Epithelial cell of proximal tubule (primary cell): ENCODE measurements around the gene RTF2. TPM values are rescaled to one million over a fixed set of nuclear protein-coding genes. Genes with fewer than 3 reads are reported as not detected.

ENCODE experiments used
- DNase-seq: peaks from one replicate; pipeline ENCODE4 v3.0.0-alpha.2; 2011; ENCODE audit warnings: low read depth
- H3K4me3 ChIP-seq: 2 replicates; pipeline ENCODE4 v1.5.1; 2011; ENCODE audit warnings: low read depth, mild to moderate bottlenecking, low read length
- total RNA-seq: library from RNA; depleted of rRNA; stranded (reverse); fragments of >200 nt; gene quantifications from 2 replicates; pipeline ENCODE4 v1.2.3, GENCODE V29; 2015
- TF ChIP-seq, protein P1 (sequence below): conservative IDR thresholded peaks from 2 replicates; pipeline ENCODE4 v1.5.1; 2012; ENCODE audit warnings: low read depth, mild to moderate bottlenecking, low read length

Gene RTF2
- total RNA-seq, 1 donor from 2014 or later = 50.0 TPM

DNA sequence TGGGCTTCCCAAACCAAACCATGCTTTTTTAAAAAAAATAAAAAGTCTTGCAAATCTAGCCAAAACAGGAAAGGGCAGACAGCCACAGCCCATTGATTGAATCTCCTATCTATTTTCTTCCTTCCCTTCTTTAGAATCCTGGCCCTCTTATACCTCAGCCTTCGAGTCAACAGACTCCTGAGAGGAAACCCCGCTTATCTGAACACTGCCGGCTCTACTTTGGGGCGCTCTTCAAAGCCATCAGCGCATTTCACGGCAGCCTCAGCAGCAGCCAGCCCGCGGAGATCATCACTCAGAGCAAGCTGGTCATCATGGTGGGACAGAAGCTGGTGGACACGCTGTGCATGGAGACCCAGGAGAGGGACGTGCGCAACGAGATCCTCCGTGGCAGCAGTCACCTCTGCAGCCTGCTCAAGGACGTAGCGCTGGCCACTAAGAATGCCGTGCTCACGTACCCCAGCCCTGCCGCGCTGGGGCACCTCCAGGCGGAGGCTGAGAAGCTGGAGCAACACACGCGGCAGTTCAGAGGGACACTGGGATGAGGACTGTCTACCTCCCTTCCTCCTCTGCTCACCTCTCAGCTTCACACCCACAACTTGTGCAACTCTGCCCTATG is 10.1 kb upstream of the RTF2 start:
- no peak for DNase-seq
- no peak overlapping the region for H3K4me3 ChIP-seq
- TF ChIP-seq, protein P1, sequence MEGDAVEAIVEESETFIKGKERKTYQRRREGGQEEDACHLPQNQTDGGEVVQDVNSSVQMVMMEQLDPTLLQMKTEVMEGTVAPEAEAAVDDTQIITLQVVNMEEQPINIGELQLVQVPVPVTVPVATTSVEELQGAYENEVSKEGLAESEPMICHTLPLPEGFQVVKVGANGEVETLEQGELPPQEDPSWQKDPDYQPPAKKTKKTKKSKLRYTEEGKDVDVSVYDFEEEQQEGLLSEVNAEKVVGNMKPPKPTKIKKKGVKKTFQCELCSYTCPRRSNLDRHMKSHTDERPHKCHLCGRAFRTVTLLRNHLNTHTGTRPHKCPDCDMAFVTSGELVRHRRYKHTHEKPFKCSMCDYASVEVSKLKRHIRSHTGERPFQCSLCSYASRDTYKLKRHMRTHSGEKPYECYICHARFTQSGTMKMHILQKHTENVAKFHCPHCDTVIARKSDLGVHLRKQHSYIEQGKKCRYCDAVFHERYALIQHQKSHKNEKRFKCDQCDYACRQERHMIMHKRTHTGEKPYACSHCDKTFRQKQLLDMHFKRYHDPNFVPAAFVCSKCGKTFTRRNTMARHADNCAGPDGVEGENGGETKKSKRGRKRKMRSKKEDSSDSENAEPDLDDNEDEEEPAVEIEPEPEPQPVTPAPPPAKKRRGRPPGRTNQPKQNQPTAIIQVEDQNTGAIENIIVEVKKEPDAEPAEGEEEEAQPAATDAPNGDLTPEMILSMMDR = no peak

- TF ChIP-seq, protein P1 = no peak
- DNase-seq = no peak
- H3K4me3 ChIP-seq = no peak overlapping the region
Observed at GRCh38 chr20:56460459-56460858, 8.0 kb upstream of the RTF2 start.

DNA sequence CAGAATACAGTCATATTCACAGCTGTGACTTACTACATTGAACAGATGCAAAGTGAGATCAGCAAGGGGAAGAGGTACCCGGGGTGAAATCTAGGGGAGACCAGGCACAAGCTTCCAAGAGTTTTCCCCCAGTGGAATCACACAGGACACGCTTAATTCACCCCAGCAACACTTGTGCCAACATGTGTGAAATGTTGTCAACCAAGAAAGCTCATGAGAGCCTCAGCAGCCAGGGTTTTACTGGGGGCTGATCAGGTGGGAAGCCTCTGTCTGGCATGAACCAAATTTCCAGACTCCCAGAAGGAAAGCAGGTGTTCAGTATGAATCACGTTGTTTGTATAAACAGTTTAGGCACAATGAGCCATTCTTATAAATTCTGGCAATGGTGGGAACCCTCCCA is 6.9 kb upstream of the RTF2 start:
- no peak for DNase-seq
- H3K4me3 ChIP-seq = no peak overlapping the region
- TF ChIP-seq, protein P1 = no peak

GRCh38 chr20:56463428-56463827 is 5.0 kb upstream of the RTF2 start:
- no peak overlapping the region for H3K4me3 ChIP-seq
- TF ChIP-seq, protein P1 = no peak
- DNase-seq = no peak

DNA sequence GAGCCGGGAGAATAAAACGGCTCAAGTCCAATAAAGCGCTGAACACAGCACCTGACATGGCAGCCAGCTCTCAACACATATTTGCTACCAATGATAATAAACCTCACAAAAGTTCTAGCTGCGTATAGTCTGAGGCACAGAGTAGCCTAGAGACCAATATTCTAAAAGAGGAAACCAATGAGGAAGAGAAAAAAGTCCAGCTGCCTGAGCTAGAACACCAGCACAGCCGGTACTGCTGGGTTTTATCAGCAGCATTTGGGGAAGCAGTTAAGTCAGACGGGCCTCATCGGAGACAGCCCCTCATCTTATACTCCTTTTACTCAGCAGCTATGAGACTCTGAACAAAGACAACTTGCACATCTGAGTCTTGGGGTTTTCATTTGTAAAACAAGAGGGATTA is 2.4 kb upstream of the RTF2 start:
- DNase-seq = no peak
- TF ChIP-seq, protein P1 = no peak
- H3K4me3 ChIP-seq = no peak overlapping the region

DNA sequence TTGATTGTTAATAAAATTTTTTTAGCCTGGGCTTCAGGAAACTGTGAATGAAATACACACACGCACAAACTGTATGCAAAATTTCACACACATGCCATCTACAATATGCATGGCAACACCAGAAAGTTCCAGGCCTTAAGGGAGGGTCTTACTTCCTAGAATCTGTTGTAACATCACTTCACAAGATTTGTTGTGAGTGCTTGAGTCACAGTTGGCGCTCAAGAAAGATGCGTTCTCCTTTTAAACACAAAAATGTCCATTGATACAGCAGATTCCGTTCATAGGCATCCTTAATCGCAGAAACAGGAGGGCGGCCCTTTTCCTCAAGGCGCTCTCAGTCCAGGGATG is 485 bp upstream of the RTF2 start:
- DNase-seq = no peak
- TF ChIP-seq, protein P1 = no peak
- H3K4me3 ChIP-seq = peak overlapping the region; percentile 85

DNA sequence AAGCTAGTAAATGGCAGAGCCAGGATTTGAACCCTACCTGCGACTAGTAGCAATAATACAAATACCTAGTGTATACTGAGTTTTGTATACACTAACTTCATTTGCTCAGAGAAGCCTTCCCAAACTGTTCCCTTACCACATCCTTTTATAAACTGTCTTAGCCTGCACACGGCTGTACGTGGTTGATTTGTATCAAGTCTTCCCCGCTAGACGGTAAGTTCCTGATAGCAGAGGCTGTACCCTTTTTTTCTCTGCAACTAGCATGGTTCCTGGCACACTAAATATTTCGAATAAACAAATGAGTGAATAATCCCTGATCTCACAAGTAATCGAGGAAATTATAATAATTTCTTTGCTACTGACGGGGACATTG is 636 bp downstream of the RTF2 start:
- no peak for DNase-seq
- TF ChIP-seq, protein P1 = no peak
- H3K4me3 ChIP-seq = peak overlapping the region; percentile 85
